Brain microvascular endothelial cell (primary cell): ENCODE data around the gene SLC25A51.

Experiments
- DNase-seq: peaks from one replicate; pipeline ENCODE4 v3.0.0-alpha.2; 2020
- H3K27ac ChIP-seq: fragments of 250-450 bp; sonication (Bioruptor Pico); 2 replicates; pipeline ENCODE4 v1.5.1; 2020; ENCODE audit warnings: mild to moderate bottlenecking, moderate library complexity
- H3K27me3 ChIP-seq: fragments of 250-450 bp; sonication (Bioruptor Pico); replicated peaks from 2 replicates; pipeline ENCODE4 v1.5.1; 2020; ENCODE audit warnings: mild to moderate bottlenecking
- H3K36me3 ChIP-seq: fragments of 250-450 bp; sonication (Bioruptor Pico); replicated peaks from 2 replicates; pipeline ENCODE4 v1.5.1; 2020; ENCODE audit warnings: mild to moderate bottlenecking
- H3K4me3 ChIP-seq: 2 replicates; pipeline ENCODE4 v1.5.1; 2011; ENCODE audit warnings: low read depth, mild to moderate bottlenecking, control low read depth, low read length, moderate library complexity
- CTCF ChIP-seq: IDR thresholded peaks from 2 replicates; pipeline ENCODE4 v1.5.1; 2011; ENCODE audit warnings: low read depth, mild to moderate bottlenecking, moderate library complexity, low read length, control low read depth, inconsistent platforms; ENCODE audit errors: missing control alignments
- in situ Hi-C: cut with HindIII; loops from 2 replicates; pipeline ENCODE4 v1.10.0; 2017; ENCODE audit warnings: low sequenced_read_pairs, low pct_ligation_motif_present

SLC25A51 gene

GRCh38 chr9:37903647-37904444, at the start of gene SLC25A51:
TSS of gene SLC25A51 (minus strand) at chr9:37904127. CDS start at chr9:37888550, 15,577 bp downstream.
- DNase-seq: peak; percentile 88
- H3K36me3 ChIP-seq: peaks cover under 1% of the 10 kb centered on the region
- peak within 1 kb of the TSS; percentile 69 for H3K27ac ChIP-seq
- H3K27me3 ChIP-seq: no peaks in the 10 kb centered on the region
- TF ChIP-seq CTCF: peak; percentile 97
- peak within 1 kb of the TSS; percentile 86 for H3K4me3 ChIP-seq
- in situ Hi-C loops: no loop called here

GRCh38 chr9:37953206-37953774, 49.4 kb upstream of the SLC25A51 start:
- H3K27me3 ChIP-seq: no peaks in the 10 kb centered on the region
- no peak overlapping the region for H3K4me3 ChIP-seq
- no peak for TF ChIP-seq CTCF
- H3K27ac ChIP-seq: peak overlapping the region; percentile 90
- in situ Hi-C loops: no loop called here
- no peak for DNase-seq
- H3K36me3 ChIP-seq: peaks cover 27% of the 10 kb centered on the region

DNA sequence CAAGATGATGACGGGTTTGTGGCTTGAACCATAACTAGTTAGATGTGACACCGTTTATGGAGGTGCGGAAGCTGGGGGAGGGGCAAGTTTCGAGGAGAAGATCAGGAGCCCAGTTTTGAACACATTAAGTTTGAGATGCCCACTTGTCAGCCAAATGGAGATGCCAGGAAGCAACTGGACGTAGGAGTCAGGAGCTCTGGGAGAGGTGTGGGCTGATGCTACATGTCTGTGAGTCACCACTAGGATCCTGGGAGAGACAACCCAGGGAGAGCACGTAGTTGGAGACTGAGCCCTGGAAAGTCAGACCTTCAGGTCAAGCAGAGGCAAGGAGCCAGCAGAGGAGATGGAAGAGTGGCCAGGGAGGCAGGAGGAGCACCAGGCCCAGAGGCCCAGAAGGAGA, 48.8 kb upstream of the SLC25A51 start:
- in situ Hi-C loops: no loop called here
- peak; percentile 8 for TF ChIP-seq CTCF
- peak; percentile 52 for DNase-seq
- H3K27ac ChIP-seq: peak overlapping the region; percentile 90
- peaks cover 32% of the 10 kb centered on the region for H3K36me3 ChIP-seq
- no peaks in the 10 kb centered on the region for H3K27me3 ChIP-seq
- no peak overlapping the region for H3K4me3 ChIP-seq

DNA sequence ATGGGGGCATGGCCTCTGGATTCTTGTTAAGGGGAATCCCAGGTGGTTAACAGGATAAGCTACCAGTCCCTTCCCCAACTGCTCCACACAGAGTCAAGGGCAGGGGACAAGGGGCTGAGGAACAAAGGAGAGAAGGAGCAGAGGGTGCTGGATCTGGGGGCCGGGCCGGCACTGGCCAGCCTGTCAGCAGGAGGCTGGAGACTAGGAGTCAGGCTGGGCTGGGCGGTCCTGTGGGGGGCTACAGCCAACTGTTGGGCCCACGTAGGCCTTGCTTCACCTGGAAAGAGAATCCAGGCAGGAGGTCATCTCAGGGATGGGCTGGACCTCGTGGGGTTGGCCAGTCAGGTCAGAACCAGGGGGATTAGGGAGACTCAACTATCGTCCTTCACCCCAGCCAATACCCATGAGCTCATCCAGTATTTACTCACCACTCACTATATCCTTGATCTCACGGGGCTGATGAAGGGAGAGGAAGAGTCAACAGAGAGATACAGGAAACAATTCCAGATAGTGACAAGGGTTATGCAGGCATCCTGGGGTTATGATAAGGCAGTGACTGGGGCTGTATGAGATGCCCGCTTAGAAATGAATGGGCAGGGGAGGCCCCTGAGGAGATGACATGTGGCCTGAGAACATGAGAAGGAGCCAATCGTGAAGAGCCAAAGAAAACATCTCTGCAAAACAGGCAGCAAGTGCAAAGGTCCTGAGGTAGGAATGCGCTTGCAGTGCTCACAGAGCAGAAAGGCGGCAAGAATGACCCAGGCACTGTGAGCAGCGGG, 47.9 kb upstream of the SLC25A51 start:
- Histone ChIP-seq H3K27ac (peak overlapping the region; percentile 10), H3K4me3 (no peak overlapping the region), H3K36me3 (peaks cover 41% of the 10 kb centered on the region), H3K27me3 (no peaks in the 10 kb centered on the region)
- DNase-seq: no peak
- in situ Hi-C loops: no loop called here
- TF ChIP-seq CTCF: no peak

GRCh38 chr9:37950561-37950960, 46.6 kb upstream of the SLC25A51 start:
- H3K36me3 ChIP-seq: peaks cover 54% of the 10 kb centered on the region
- H3K27me3 ChIP-seq: no peaks in the 10 kb centered on the region

More at GRCh38 chr9:37950561-37950960, 46.6 kb upstream of the SLC25A51 start:
- H3K27ac ChIP-seq: no peak overlapping the region
- in situ Hi-C loops: no loop called here
- no peak for DNase-seq
- no peak overlapping the region for H3K4me3 ChIP-seq
- peak; percentile 24 for TF ChIP-seq CTCF
